ENCODE measurements around the gene MC4R.
"Not testable (repeated sequence)": the region's sequence is repeated elsewhere in the genome, so short reads cannot be mapped to it uniquely, and the experiment has no call there.

MC4R gene

GRCh38 chr18:60372596-60372995 is at the start of gene MC4R:
TSS of gene MC4R (minus strand) at chr18:60372775. CDS start at chr18:60372349, 426 bp downstream.
- CTCF ChIA-PET = interaction anchor here (1.2 to 1.5 kb wide), 2 partner anchors 18 to 62 kb away, joined by 3 read pairs; no protein-coding TSS in a partner anchor
- POLR2A ChIA-PET = no interaction called here
- TF ChIP-seq CTCF (IDR thresholded peaks at IDR 0.05; ENCODE audit: control extremely low read depth, extremely low read depth, low read depth, missing control alignments) = no peak
- no peak for DNase-seq (ENCODE audit: extremely low spot score)

GRCh38 chr18:60422306-60422705 is 49.7 kb upstream of the MC4R start:
- CTCF ChIA-PET = interaction anchor here (1.5 kb wide), 1 partner anchor 11 kb away, joined by 3 read pairs; no protein-coding TSS in a partner anchor
- DNase-seq (ENCODE audit: extremely low spot score); POLR2A ChIA-PET: not testable (repeated sequence)

GRCh38 chr18:60421356-60422118 is 49.0 kb upstream of the MC4R start:
- CTCF ChIA-PET = interaction anchor here (1.5 kb wide), 1 partner anchor 10 kb away, joined by 3 read pairs; no protein-coding TSS in a partner anchor
- POLR2A ChIA-PET = no interaction called here
- no peak for TF ChIP-seq CTCF (IDR thresholded peaks at IDR 0.05; ENCODE audit: control extremely low read depth, extremely low read depth, low read depth, missing control alignments)
- no peak for DNase-seq (ENCODE audit: extremely low spot score)

- CTCF ChIA-PET = interaction anchor here (1.5 kb wide), 1 partner anchor 430 kb away, joined by 3 read pairs; no protein-coding TSS in a partner anchor
These were observed 45.4 kb upstream of the MC4R start for GRCh38 chr18:60417946-60418345.

GRCh38 chr18:60413944-60414547 is 41.5 kb upstream of the MC4R start:
- no peak for DNase-seq (ENCODE audit: extremely low spot score)
- TF ChIP-seq CTCF (IDR thresholded peaks at IDR 0.05; ENCODE audit: control extremely low read depth, extremely low read depth, low read depth, missing control alignments) = peak; percentile 51
- CTCF ChIA-PET = interaction anchor here (0.8 to 2.2 kb wide), 8 partner anchors 9 to 955 kb away, joined by 3 to 33 read pairs (median 4); no protein-coding TSS in a partner anchor
- POLR2A ChIA-PET = no interaction called here

More at GRCh38 chr18:60417946-60418345, 45.4 kb upstream of the MC4R start:
- no peak for TF ChIP-seq CTCF (IDR thresholded peaks at IDR 0.05; ENCODE audit: control extremely low read depth, extremely low read depth, low read depth, missing control alignments)
- no peak for DNase-seq (ENCODE audit: extremely low spot score)
- POLR2A ChIA-PET = no interaction called here

- TF ChIP-seq CTCF (IDR thresholded peaks at IDR 0.05; ENCODE audit: control extremely low read depth, extremely low read depth, low read depth, missing control alignments) = no peak
- ChIA-PET POLR2A (no interaction called here), CTCF (interaction anchor here (1.0 to 2.1 kb wide), 2 partner anchors 10 to 423 kb away, joined by 3 to 6 read pairs; no protein-coding TSS in a partner anchor)
- no peak for DNase-seq (ENCODE audit: extremely low spot score)
These were observed 39.1 kb upstream of the MC4R start for GRCh38 chr18:60411715-60412114.

- CTCF ChIA-PET = no interaction called here
- POLR2A ChIA-PET = no interaction called here
- TF ChIP-seq CTCF (IDR thresholded peaks at IDR 0.05; ENCODE audit: control extremely low read depth, extremely low read depth, low read depth, missing control alignments) = no peak
- DNase-seq (ENCODE audit: extremely low spot score) = no peak
These were observed 34.1 kb upstream of the MC4R start for GRCh38 chr18:60406721-60407120.

All from GM10248 (cell line).